Keratinocyte (primary cell): ENCODE data around the gene PCDHA9. TPM values are rescaled to one million over a fixed set of nuclear protein-coding genes. Genes with fewer than 3 reads are reported as not detected.

Experiments
- DNase-seq: peaks from one replicate; pipeline ENCODE4 v3.0.0-alpha.2; 2011; ENCODE audit warnings: low read depth, missing footprints, low spot score
- FAIRE-seq: peaks from 2 replicates; lab custom pipeline; 2011; peaks lifted over from hg19 to GRCh38; lab: Jason Lieb, UNC
- H2AFZ ChIP-seq: 2 replicates; pipeline ENCODE4 v1.6.0; 2012; ENCODE audit warnings: low read length, control low read depth, inconsistent platforms; ENCODE audit not compliant: control insufficient read depth
- H3K27ac ChIP-seq: 2 replicates; pipeline ENCODE4 v1.5.1; 2011; ENCODE audit warnings: low read length; ENCODE audit not compliant: control insufficient read depth, insufficient read depth
- H3K27me3 ChIP-seq: 3 replicates; pipeline ENCODE4 v1.6.0; 2011; ENCODE audit warnings: low read length; ENCODE audit not compliant: control insufficient read depth, insufficient read depth; ENCODE audit errors: extremely low read depth
- H3K36me3 ChIP-seq, 2 experiments: 2 replicates in 1 of 2; 3 replicates in 1 of 2; pipeline ENCODE4 v1.5.1; 2011; ENCODE audit warnings: low read length in 2 of 2, mild to moderate bottlenecking in 1 of 2; ENCODE audit not compliant: control insufficient read depth in 2 of 2, insufficient read depth in 2 of 2; ENCODE audit errors: extremely low read depth in 1 of 2
- H3K4me1 ChIP-seq: 3 replicates; pipeline ENCODE4 v1.5.1; 2011; ENCODE audit warnings: low read length; ENCODE audit not compliant: control insufficient read depth, insufficient read depth; ENCODE audit errors: extremely low read depth
- H3K4me2 ChIP-seq: 3 replicates; pipeline ENCODE4 v1.6.0; 2011; ENCODE audit warnings: low read depth, low read length; ENCODE audit not compliant: control insufficient read depth, insufficient read depth; ENCODE audit errors: extremely low read depth
- H3K4me3 ChIP-seq, 3 experiments: fragments of 200-600 bp in 1 of 3; sonication (generic) in 1 of 3; 2 replicates in 2 of 3; 3 replicates in 1 of 3; pipeline ENCODE4 v1.5.1; 2011 to 2016; ENCODE audit warnings: low read length in 3 of 3, mild to moderate bottlenecking in 3 of 3, control low read depth in 2 of 3, inconsistent platforms in 1 of 3, low read depth in 1 of 3, mixed read lengths in 1 of 3, mixed run types in 1 of 3, moderate library complexity in 1 of 3; ENCODE audit not compliant: control insufficient read depth in 2 of 3, insufficient read depth in 2 of 3; ENCODE audit errors: extremely low read depth in 1 of 3
- H3K79me2 ChIP-seq: 2 replicates; pipeline ENCODE4 v1.6.0; 2012; ENCODE audit warnings: low read length; ENCODE audit not compliant: control insufficient read depth, insufficient read depth
- H3K9ac ChIP-seq: 3 replicates; pipeline ENCODE4 v1.6.0; 2011; ENCODE audit warnings: low read length; ENCODE audit not compliant: control insufficient read depth, insufficient read depth; ENCODE audit errors: extremely low read depth
- H3K9me1 ChIP-seq: 3 replicates; pipeline ENCODE4 v1.6.0; 2011; ENCODE audit warnings: low read length; ENCODE audit not compliant: control insufficient read depth, insufficient read depth; ENCODE audit errors: extremely low read depth
- H3K9me3 ChIP-seq: 2 replicates; pipeline ENCODE4 v1.5.1; 2012; ENCODE audit warnings: low read depth, low read length; ENCODE audit not compliant: control insufficient read depth
- H4K20me1 ChIP-seq: 3 replicates; pipeline ENCODE4 v1.6.0; 2011; ENCODE audit warnings: low read length; ENCODE audit not compliant: control insufficient read depth, insufficient read depth; ENCODE audit errors: extremely low read depth
- CTCF ChIP-seq, 3 experiments: IDR thresholded peaks in 1 of 3; conservative IDR thresholded peaks in 1 of 3; optimal IDR thresholded peaks in 1 of 3; 2 replicates in 2 of 3; 3 replicates in 1 of 3; pipeline versions ENCODE3 to v1.5.1; 2011; ENCODE audit warnings: low read length in 3 of 3, mild to moderate bottlenecking in 3 of 3, moderate library complexity in 2 of 3, control low read depth in 1 of 3, inconsistent platforms in 1 of 3; ENCODE audit not compliant: insufficient read depth in 2 of 3; ENCODE audit errors: extremely low read depth in 1 of 3
- EZH2 ChIP-seq: IDR thresholded peaks from one replicate; pipeline ENCODE4 v1.6.1; 2012; ENCODE audit warnings: inconsistent platforms, mild to moderate bottlenecking, low read length, moderate library complexity
- dilution Hi-C: fragments of 300-500 bp; cut with MboI; formaldehyde crosslinking; loops from one replicate; pipeline ENCODE4 v1.7.0; 2020; ENCODE audit warnings: low sequenced_read_pairs; ENCODE audit not compliant: extremely low pct_ligation_motif_present
- polyA plus RNA-seq, 5 experiments: library from polyadenylated mRNA; depleted of rRNA in 3 of 5; stranded (reverse) in 3 of 5; stranded (forward) in 1 of 5; unstranded in 1 of 5; fragments of >200 nt; gene quantifications; 1 replicate in 1 of 5; 2 replicates in 3 of 5; 3 replicates in 1 of 5; pipeline versions ENCODE4 v1.2.1 to v1.2.3, GENCODE V29; 2011 to 2012; ENCODE audit warnings: missing spikeins in 2 of 5, low read depth in 1 of 5, low replicate concordance in 1 of 5

Gene PCDHA9
- polyA plus RNA-seq, 1 donor (not counting 4 experiments of a cell fraction or from before 2014, with no cell fraction given), result 0.01 TPM

- Histone ChIP-seq H3K27me3 (no peaks in the 10 kb centered on the region), H3K36me3 (no peaks in the 10 kb centered on the region), H3K79me2 (no peaks in the 10 kb centered on the region), H3K9me1 (no peaks in the 10 kb centered on the region), H3K9me3 (peaks cover 13% of the 10 kb centered on the region), H3K9ac (no peak overlapping the region), H4K20me1 (no peaks in the 10 kb centered on the region), H2AFZ (no peak overlapping the region), H3K4me2 (no peak overlapping the region), H3K4me3 (no peak overlapping the region), H3K27ac (no peak overlapping the region), H3K4me1 (no peaks in the 10 kb centered on the region)
- FAIRE-seq, result no peak
- no peak for DNase-seq
- dilution Hi-C loops, result no loop called here
- TF ChIP-seq CTCF (optimal IDR thresholded peaks at IDR 0.05 in 1 of 3, IDR thresholded peaks at IDR 0.05 in 1 of 3, conservative IDR thresholded peaks at IDR 0.05 in 1 of 3; ENCODE audit: extremely low read depth in 1 of 3, insufficient read depth in 2 of 3, low read length in 3 of 3) (peak in 1 of 3 experiments; percentile 18), EZH2 (no peak)
These were observed 34.4 kb downstream of the PCDHA9 start for GRCh38 chr5:140882591-140882899.

- DNase-seq, result no peak
These were observed 35.2 kb downstream of the PCDHA9 start for GRCh38 chr5:140883373-140883772.

More at GRCh38 chr5:140883373-140883772, 35.2 kb downstream of the PCDHA9 start:
- no peak overlapping the region for H3K9ac ChIP-seq
- H3K4me3 ChIP-seq, result no peak overlapping the region
- H3K9me3 ChIP-seq, result peaks cover 13% of the 10 kb centered on the region
- no peaks in the 10 kb centered on the region for H3K36me3 ChIP-seq
- H2AFZ ChIP-seq, result no peak overlapping the region
- H4K20me1 ChIP-seq, result no peaks in the 10 kb centered on the region
- no peaks in the 10 kb centered on the region for H3K4me1 ChIP-seq
- TF ChIP-seq CTCF (optimal IDR thresholded peaks at IDR 0.05 in 1 of 3, IDR thresholded peaks at IDR 0.05 in 1 of 3, conservative IDR thresholded peaks at IDR 0.05 in 1 of 3; ENCODE audit: extremely low read depth in 1 of 3, insufficient read depth in 2 of 3, low read length in 3 of 3) (no peak), EZH2 (no peak)
- FAIRE-seq, result no peak
- H3K27me3 ChIP-seq, result no peaks in the 10 kb centered on the region
- H3K79me2 ChIP-seq, result no peaks in the 10 kb centered on the region
- dilution Hi-C loops, result no loop called here
- H3K4me2 ChIP-seq, result no peak overlapping the region
- H3K9me1 ChIP-seq, result no peaks in the 10 kb centered on the region
- no peak overlapping the region for H3K27ac ChIP-seq
